Esophagus squamous epithelium (tissue), 5 donors: Measurements from ENCODE around the gene SDK2. TPM values are rescaled to one million over a fixed set of nuclear protein-coding genes. Genes with fewer than 3 reads are reported as not detected.

Source experiments
- DNase-seq: peaks from one replicate; lab custom pipeline; 2025; lab: John Stamatoyannopoulos, UW
- H3K27ac ChIP-seq, 4 donors: fragments of 200-600 bp; sonication (generic); one replicate each; pipeline ENCODE4 v1.5.1; 2016 to 2019; ENCODE audit warnings: mild to moderate bottlenecking in 1 of 4
- H3K27me3 ChIP-seq, 4 donors: fragments of 200-600 bp; sonication (generic); 1 replicate in 3 of 4; 2 replicates in 1 of 4; pipeline versions ENCODE4 v1.5.1 to v1.6.0; 2017 to 2021; ENCODE audit warnings: antibody characterized with exemption in 1 of 4
- H3K36me3 ChIP-seq, 3 donors: fragments of 200-600 bp; sonication (generic); one replicate each; pipeline ENCODE4 v1.5.1; 2016 to 2019
- H3K4me1 ChIP-seq, 3 donors: fragments of 200-600 bp; sonication (generic); one replicate each; pipeline ENCODE4 v1.5.1; 2017 to 2019
- H3K4me3 ChIP-seq, 4 donors: fragments of 200-600 bp; sonication (generic); 1 replicate in 3 of 4; 2 replicates in 1 of 4; pipeline ENCODE4 v1.5.1; 2016 to 2019; ENCODE audit warnings: mild to moderate bottlenecking in 2 of 4, moderate library complexity in 1 of 4
- H3K9me3 ChIP-seq, 3 donors: fragments of 200-600 bp; sonication (generic); one replicate each; pipeline ENCODE4 v1.5.1; 2016 to 2019
- POLR2A ChIP-seq, 4 donors: fragments of 450-650 bp; IDR thresholded peaks; one replicate each; pipeline ENCODE4 v1.6.1; 2017; ENCODE audit warnings: antibody characterized with exemption in 4 of 4, mild to moderate bottlenecking in 4 of 4, moderate library complexity in 3 of 4
- WGBS, 2 donors: methylation state at CpG; one replicate each; pipeline ENCODE4 v1.1.5; 2018; 5-methylcytosine and 5-hydroxymethylcytosine counted together
- intact Hi-C: fragments of 100-400 bp; cut with DNase I; formaldehyde crosslinking; loops from one replicate; pipeline ENCODE4 v1.15.0; 2022
- total RNA-seq, 4 donors: library from RNA; depleted of rRNA; stranded (reverse); fragments of >200 nt; gene quantifications; one replicate each; pipeline ENCODE4 v1.1.0, GENCODE V29; 2016
- TF ChIP-seq, protein P1 (sequence below), 6 experiments: fragments of 450-650 bp in 4 of 6; fragments of 200-600 bp in 2 of 6; sonication (generic) in 2 of 6; IDR thresholded peaks; one replicate each; pipeline ENCODE4 v1.5.1; 2016 to 2019; ENCODE audit warnings: antibody characterized with exemption in 6 of 6, mild to moderate bottlenecking in 4 of 6, moderate library complexity in 4 of 6
- donor health status: DM: yes; HTN: yes; CAD: no.

SDK2 gene
- total RNA-seq, 4 donors from 2014 or later, result 1.7 to 5.5 (median 2.4) TPM

DNA sequence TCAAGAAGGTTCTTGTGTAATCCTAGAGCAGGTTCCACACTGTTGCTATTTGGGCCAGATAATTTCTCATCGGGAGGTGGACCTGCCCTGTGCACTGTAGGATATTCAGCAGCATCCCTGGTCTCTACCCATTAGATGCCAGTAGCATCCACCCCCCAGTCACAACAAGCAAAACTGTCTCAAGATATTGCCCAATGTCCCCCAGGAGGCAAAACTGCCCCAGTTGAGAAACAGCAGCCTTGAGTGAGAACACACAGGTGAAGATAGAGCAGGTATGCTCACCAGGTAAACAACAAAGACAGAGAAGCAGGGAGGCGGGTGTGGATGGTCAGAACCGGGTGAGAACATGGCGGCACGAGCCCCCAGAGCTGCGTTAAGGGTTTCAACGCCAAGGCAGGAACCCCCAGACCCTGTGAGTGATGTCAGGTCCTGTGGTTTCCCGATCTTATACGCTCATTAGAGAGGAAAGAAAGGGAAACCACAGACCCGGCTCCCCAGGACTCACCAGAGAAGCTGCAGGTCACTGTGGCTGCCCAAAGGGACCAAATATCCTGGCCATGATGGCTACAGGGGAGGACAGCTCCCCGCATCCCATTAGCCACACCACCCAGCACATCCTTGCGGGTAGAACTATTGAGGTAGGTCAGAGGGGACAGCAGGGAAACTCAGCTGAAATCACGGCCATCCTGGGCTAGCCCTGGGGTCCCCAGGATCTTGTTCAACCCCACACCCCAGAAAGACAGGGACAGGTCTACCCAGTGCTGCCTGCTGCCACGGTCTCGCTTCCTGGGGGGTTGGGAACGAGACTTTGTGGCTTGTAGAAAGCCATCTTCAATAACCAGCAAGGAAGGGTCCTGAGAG lies 353.6 kb downstream of the SDK2 start:
- WGBS, 2 donors, result 54 to 57% methylated on average over 9 to 12 of the region's 16 CpGs
- intact Hi-C loops, result no loop called here
- H3K4me1 ChIP-seq, result peaks cover 66 to 100% (median 96%) of the 10 kb centered on the region in 3 donors
- no peaks in the 10 kb centered on the region for H3K27me3 ChIP-seq
- TF ChIP-seq, protein P1, sequence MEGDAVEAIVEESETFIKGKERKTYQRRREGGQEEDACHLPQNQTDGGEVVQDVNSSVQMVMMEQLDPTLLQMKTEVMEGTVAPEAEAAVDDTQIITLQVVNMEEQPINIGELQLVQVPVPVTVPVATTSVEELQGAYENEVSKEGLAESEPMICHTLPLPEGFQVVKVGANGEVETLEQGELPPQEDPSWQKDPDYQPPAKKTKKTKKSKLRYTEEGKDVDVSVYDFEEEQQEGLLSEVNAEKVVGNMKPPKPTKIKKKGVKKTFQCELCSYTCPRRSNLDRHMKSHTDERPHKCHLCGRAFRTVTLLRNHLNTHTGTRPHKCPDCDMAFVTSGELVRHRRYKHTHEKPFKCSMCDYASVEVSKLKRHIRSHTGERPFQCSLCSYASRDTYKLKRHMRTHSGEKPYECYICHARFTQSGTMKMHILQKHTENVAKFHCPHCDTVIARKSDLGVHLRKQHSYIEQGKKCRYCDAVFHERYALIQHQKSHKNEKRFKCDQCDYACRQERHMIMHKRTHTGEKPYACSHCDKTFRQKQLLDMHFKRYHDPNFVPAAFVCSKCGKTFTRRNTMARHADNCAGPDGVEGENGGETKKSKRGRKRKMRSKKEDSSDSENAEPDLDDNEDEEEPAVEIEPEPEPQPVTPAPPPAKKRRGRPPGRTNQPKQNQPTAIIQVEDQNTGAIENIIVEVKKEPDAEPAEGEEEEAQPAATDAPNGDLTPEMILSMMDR (IDR thresholded peaks at IDR 0.05), result no peak
- TF ChIP-seq POLR2A (IDR thresholded peaks at IDR 0.05), result no peak
- H3K36me3 ChIP-seq, result peaks cover 4 to 27% (median 8%) of the 10 kb centered on the region in 3 donors
- peak overlapping the region in 1 of 4 donors; percentile 47 for H3K4me3 ChIP-seq
- H3K27ac ChIP-seq, result peak overlapping the region; percentile 80 to 93 (median 85)
- no peaks in the 10 kb centered on the region for H3K9me3 ChIP-seq
- no peak for DNase-seq

DNA sequence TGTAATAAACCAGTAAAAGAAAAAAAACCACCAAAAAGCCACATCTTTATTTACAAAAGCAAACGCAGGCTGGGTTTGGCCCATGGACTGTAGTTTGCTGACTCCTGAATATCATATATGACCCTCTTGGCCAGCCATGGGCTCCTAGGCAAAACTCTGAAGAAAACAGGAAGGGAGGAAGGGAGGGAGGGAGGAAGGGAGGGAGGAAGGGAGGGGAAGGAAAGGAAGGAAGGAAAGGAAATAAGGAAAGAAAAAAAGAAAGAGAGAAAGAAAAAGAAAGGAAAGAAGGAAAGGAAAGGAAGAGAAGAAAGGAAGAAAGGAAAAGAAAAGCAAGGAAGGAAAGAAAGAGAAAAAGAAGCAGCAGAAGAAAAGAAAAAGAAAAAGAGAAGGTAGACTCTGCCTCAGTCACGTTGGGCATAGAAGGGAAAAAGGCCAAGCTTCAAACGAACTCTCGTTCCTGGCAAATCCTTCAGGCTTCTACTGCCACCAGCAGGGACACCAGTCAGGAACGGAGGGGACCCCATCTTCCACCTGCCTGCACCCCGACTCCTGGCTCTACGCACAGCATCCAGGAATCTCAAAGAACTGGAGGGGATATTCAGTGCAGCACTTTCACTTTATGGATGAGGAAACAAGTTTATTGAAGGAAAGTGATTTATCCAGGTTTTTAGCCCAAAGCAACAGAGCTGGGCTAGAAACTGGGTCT lies 354.5 kb downstream of the SDK2 start:
- peaks cover 13 to 31% (median 16%) of the 10 kb centered on the region in 3 donors for H3K36me3 ChIP-seq
- DNase-seq, result no peak
- H3K9me3 ChIP-seq, result no peaks in the 10 kb centered on the region
- 54 to 55% methylated on average over 7 of the region's 7 CpGs for WGBS, 2 donors
- intact Hi-C loops, result no loop called here
- no peaks in the 10 kb centered on the region for H3K27me3 ChIP-seq
- H3K4me3 ChIP-seq, result no peak overlapping the region
- H3K4me1 ChIP-seq, result peaks cover 66 to 100% (median 98%) of the 10 kb centered on the region in 3 donors
- no peak for TF ChIP-seq POLR2A (IDR thresholded peaks at IDR 0.05)
- TF ChIP-seq, protein P1 (IDR thresholded peaks at IDR 0.05), result no peak
- H3K27ac ChIP-seq, result peak overlapping the region; percentile 80 to 93 (median 85)

DNA sequence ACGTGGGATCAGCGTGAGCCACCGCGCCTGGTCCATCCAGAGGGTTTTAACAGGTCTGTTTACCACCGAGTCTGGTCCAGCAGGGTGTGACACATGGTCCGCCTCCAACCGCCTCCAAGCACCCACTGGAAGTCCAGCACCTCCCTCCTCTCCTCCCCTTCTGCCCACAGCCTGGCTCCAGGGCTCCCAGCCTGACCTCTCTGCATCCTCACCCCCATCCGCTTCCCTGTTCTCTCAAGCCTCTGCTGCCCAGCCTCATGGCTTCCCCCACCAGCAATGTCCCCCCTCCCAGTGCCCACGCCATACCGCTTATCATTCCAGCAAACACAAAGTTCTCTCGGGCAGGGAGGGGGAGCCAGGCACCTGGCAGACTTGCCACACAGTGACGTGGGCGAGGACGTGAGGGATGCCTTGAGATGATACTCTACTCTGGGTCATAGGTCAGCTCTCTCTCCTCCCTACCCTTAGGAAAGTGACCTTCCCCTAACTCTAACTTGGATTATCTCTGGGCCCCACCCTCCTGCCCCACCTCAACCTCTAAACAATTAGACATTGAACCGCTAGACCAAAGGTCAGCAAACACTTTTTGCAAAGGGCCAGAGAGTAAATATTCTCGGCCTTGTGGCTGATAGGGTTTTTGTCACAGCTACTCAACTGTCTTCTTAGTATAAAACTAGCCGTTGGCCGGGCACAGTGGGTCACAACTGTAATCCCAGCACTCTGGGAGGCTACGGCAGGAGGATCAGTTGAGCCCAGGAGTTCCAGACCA lies 355.5 kb downstream of the SDK2 start:
- no peak for DNase-seq
- intact Hi-C loops, result no loop called here
- H3K4me1 ChIP-seq, result peaks cover 66 to 100% (median 93%) of the 10 kb centered on the region in 3 donors
- peak overlapping the region; percentile 73 to 87 (median 82) for H3K27ac ChIP-seq
- no peaks in the 10 kb centered on the region for H3K27me3 ChIP-seq
- 56 to 59% methylated on average over 13 to 18 of the region's 19 CpGs for WGBS, 2 donors
- H3K4me3 ChIP-seq, result peak overlapping the region in 1 of 4 donors; percentile 1
- peaks cover 14 to 41% (median 16%) of the 10 kb centered on the region in 3 donors for H3K36me3 ChIP-seq
- TF ChIP-seq, protein P1 (IDR thresholded peaks at IDR 0.05), result no peak
- no peaks in the 10 kb centered on the region for H3K9me3 ChIP-seq

DNA sequence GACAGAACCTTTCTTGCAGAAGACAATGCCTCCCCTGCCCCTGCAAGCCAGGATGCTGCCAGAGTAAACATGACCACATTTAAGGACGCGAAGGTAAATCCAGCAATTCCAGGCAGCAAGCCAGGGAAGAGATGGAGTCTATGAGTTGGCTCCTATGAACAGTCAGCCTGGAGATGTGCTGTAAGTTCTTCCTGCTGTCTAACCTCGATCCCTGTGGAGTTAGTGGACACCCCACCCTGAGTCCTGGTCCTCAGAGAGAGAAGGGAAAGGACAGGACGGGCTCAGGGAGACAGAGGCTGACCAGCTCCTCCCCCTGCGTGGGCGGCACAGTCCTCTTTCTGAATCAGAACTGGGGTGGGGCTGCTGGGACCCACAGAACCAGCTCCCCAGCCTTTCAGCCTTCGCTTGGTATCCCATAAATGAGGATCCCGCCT lies 357.4 kb downstream of the SDK2 start:
- intact Hi-C loops, result no loop called here
- Histone ChIP-seq H3K36me3 (peaks cover 14 to 48% (median 16%) of the 10 kb centered on the region in 3 donors), H3K4me1 (peaks cover 51 to 91% (median 80%) of the 10 kb centered on the region in 3 donors), H3K27ac (peak overlapping the region; percentile 57 to 87 (median 78)), H3K27me3 (no peaks in the 10 kb centered on the region), H3K9me3 (no peaks in the 10 kb centered on the region), H3K4me3 (peak overlapping the region in 1 of 4 donors; percentile 10)
- TF ChIP-seq, protein P1 (IDR thresholded peaks at IDR 0.05), result no peak
- TF ChIP-seq POLR2A (IDR thresholded peaks at IDR 0.05), result no peak
- DNase-seq, result no peak
- WGBS, 2 donors, result 27 to 31% methylated on average over 5 of the region's 8 CpGs
